Measurements from ENCODE around the gene BBS4.

- TF ChIP-seq EZH2 (IDR thresholded peaks at IDR 0.05; ENCODE audit: insufficient read depth, poor library complexity, severe bottlenecking) (no peak), EZH2phosphoT487 (IDR thresholded peaks at IDR 0.05; ENCODE audit: insufficient read depth, low read depth) (no peak)
These were observed 54.2 kb downstream of the BBS4 start for GRCh38 chr15:72740219-72740618.
